GM23248 (cell line): ENCODE measurements around the gene NIPBL.

ENCODE experiments used
- EZH2 ChIP-seq: fragments of 200-600 bp; sonication (generic); IDR thresholded peaks from 2 replicates; pipeline ENCODE4 v1.6.1; 2018; ENCODE audit warnings: antibody characterized with exemption, mild to moderate bottlenecking; ENCODE audit not compliant: insufficient read depth, poor library complexity, severe bottlenecking
- EZH2phosphoT487 ChIP-seq: fragments of 200-600 bp; sonication (generic); IDR thresholded peaks from 2 replicates; pipeline ENCODE4 v1.6.1; 2018; ENCODE audit warnings: antibody characterized with exemption, moderate library complexity, mild to moderate bottlenecking, low read depth; ENCODE audit not compliant: insufficient read depth

DNA sequence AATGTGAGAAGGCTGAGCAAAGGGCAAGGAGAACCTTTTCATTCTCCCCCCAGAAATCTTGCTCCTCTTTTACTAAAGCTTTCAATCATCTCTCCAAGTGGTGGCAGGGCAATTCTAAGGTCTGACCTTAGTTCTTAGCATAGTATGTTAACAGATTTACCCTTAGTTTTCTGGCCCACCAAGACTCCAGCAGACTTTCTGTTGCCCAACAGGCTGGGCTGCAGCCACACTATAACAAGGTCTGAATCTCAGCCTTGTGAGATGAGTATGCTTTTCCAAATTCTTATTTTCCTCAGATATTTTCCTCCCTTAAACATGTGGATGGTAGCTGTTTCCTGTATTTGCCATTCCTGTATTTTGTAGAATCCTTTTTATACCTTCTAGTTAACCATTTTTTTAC lies 69.5 kb downstream of the NIPBL start:
- TF ChIP-seq EZH2phosphoT487 (no peak), EZH2 (no peak)
